Measurements from ENCODE around the gene IGF1R.

IGF1R gene

GRCh38 chr15:98703126-98703685 is 54.9 kb downstream of the IGF1R start:
- H3K27ac ChIP-seq (replicated peaks), result no peak overlapping the region; the same call in 1 of the 2 replicates
- TF ChIP-seq SPI1 (IDR thresholded peaks at IDR 0.05; ENCODE audit: borderline replicate concordance, low read depth) (no peak), GABPA (IDR thresholded peaks at IDR 0.05; ENCODE audit: low read depth) (no peak), CTCF (IDR thresholded peaks at IDR 0.05; ENCODE audit: insufficient read depth, low read length) (no peak), POLR2AphosphoS5 (IDR thresholded peaks at IDR 0.05; ENCODE audit: low read depth) (no peak), REST (IDR thresholded peaks at IDR 0.05; ENCODE audit: insufficient replicate concordance, low read depth) (no peak)
- no peaks in the 10 kb centered on the region for H3K27me3 ChIP-seq (ENCODE audit: insufficient read depth, poor library complexity, severe bottlenecking)
- H3K4me3 ChIP-seq (replicated peaks; ENCODE audit: insufficient read depth, low read length), result no peak overlapping the region
- peak in 1 of 2 experiments; percentile 16 for DNase-seq (ENCODE audit: low read depth in 1 of 2, low spot score in 1 of 2)

GRCh38 chr15:98705070-98705469 is 56.7 kb downstream of the IGF1R start:
- H3K27me3 ChIP-seq (ENCODE audit: insufficient read depth, poor library complexity, severe bottlenecking), result no peaks in the 10 kb centered on the region
- no peak overlapping the region for H3K27ac ChIP-seq (replicated peaks)
- no peak overlapping the region for H3K4me3 ChIP-seq (replicated peaks; ENCODE audit: insufficient read depth, low read length)
- TF ChIP-seq CTCF (IDR thresholded peaks at IDR 0.05; ENCODE audit: insufficient read depth, low read length) (no peak), POLR2AphosphoS5 (IDR thresholded peaks at IDR 0.05; ENCODE audit: low read depth) (no peak)
- no peak for DNase-seq (ENCODE audit: low read depth in 1 of 2, low spot score in 1 of 2)

- no peak overlapping the region for H3K4me3 ChIP-seq (replicated peaks; ENCODE audit: insufficient read depth, low read length)
- H3K27me3 ChIP-seq (ENCODE audit: insufficient read depth, poor library complexity, severe bottlenecking), result no peaks in the 10 kb centered on the region
- no peak for DNase-seq (ENCODE audit: low read depth in 1 of 2, low spot score in 1 of 2)
- TF ChIP-seq SPI1 (IDR thresholded peaks at IDR 0.05; ENCODE audit: borderline replicate concordance, low read depth), result no peak
- TF ChIP-seq CTCF (IDR thresholded peaks at IDR 0.05; ENCODE audit: insufficient read depth, low read length), result no peak
- no peak for TF ChIP-seq GABPA (IDR thresholded peaks at IDR 0.05; ENCODE audit: low read depth)
- TF ChIP-seq REST (IDR thresholded peaks at IDR 0.05; ENCODE audit: insufficient replicate concordance, low read depth), result no peak
- TF ChIP-seq POLR2AphosphoS5 (IDR thresholded peaks at IDR 0.05; ENCODE audit: low read depth), result no peak
- no peak overlapping the region for H3K27ac ChIP-seq (replicated peaks)
Measured at GRCh38 chr15:98706387-98706786, 58.0 kb downstream of the IGF1R start.

- DNase-seq (ENCODE audit: low read depth in 1 of 2, low spot score in 1 of 2), result no peak
- Histone ChIP-seq H3K27me3 (ENCODE audit: insufficient read depth, poor library complexity, severe bottlenecking) (no peaks in the 10 kb centered on the region), H3K4me3 (replicated peaks; ENCODE audit: insufficient read depth, low read length) (no peak overlapping the region), H3K27ac (replicated peaks) (no peak overlapping the region)
- no peak for TF ChIP-seq REST (IDR thresholded peaks at IDR 0.05; ENCODE audit: insufficient replicate concordance, low read depth)
- TF ChIP-seq CTCF (IDR thresholded peaks at IDR 0.05; ENCODE audit: insufficient read depth, low read length), result no peak
- TF ChIP-seq GABPA (IDR thresholded peaks at IDR 0.05; ENCODE audit: low read depth), result no peak
- no peak for TF ChIP-seq SPI1 (IDR thresholded peaks at IDR 0.05; ENCODE audit: borderline replicate concordance, low read depth)
- TF ChIP-seq POLR2AphosphoS5 (IDR thresholded peaks at IDR 0.05; ENCODE audit: low read depth), result no peak
Measured at GRCh38 chr15:98706986-98707385, 58.6 kb downstream of the IGF1R start.
